Gastroesophageal sphincter (tissue), 3 donors: ENCODE data around the gene MMP7.

Experiments used
- EP300 ChIP-seq: sonication (generic); formaldehyde crosslinking; IDR thresholded peaks from one replicate; pipeline ENCODE4 v1.6.1; 2017; ENCODE audit warnings: antibody characterized with exemption, mild to moderate bottlenecking
- POLR2A ChIP-seq, 2 donors: fragments of 450-650 bp; IDR thresholded peaks; one replicate each; pipeline ENCODE4 v1.6.1; 2017; ENCODE audit warnings: antibody characterized with exemption in 2 of 2, mild to moderate bottlenecking in 2 of 2, moderate library complexity in 1 of 2
- POLR2AphosphoS5 ChIP-seq: sonication (generic); formaldehyde crosslinking; IDR thresholded peaks from one replicate; pipeline ENCODE4 v1.6.1; 2017; ENCODE audit warnings: antibody characterized with exemption
- TF ChIP-seq, protein P1 (sequence below), 4 experiments: fragments of 200-600 bp in 2 of 4; fragments of 450-650 bp in 2 of 4; sonication (generic) in 1 of 4; IDR thresholded peaks; one replicate each; pipeline ENCODE4 v1.5.1; 2017 to 2019; ENCODE audit warnings: antibody characterized with exemption in 4 of 4, mild to moderate bottlenecking in 2 of 4, moderate library complexity in 2 of 4

DNA sequence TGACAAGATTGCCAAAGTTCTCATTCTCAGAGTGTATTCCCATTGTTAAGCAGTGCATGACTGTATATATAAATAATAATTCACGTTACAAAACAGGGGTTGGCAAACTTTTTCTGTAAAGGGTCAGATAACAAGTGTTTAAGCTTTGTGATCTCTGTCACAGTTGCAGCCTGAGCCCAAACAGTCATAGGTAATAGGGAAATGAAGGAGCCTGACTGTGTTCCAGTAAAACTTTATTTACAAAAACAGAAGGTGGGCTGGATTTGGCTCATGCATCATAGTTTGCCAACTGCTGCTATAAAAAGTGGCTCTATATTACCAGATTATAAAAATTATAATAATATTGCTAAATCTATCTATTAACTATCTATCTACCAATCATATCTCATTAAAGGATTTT, 3.5 kb downstream of the MMP7 start:
- TF ChIP-seq, protein P1, sequence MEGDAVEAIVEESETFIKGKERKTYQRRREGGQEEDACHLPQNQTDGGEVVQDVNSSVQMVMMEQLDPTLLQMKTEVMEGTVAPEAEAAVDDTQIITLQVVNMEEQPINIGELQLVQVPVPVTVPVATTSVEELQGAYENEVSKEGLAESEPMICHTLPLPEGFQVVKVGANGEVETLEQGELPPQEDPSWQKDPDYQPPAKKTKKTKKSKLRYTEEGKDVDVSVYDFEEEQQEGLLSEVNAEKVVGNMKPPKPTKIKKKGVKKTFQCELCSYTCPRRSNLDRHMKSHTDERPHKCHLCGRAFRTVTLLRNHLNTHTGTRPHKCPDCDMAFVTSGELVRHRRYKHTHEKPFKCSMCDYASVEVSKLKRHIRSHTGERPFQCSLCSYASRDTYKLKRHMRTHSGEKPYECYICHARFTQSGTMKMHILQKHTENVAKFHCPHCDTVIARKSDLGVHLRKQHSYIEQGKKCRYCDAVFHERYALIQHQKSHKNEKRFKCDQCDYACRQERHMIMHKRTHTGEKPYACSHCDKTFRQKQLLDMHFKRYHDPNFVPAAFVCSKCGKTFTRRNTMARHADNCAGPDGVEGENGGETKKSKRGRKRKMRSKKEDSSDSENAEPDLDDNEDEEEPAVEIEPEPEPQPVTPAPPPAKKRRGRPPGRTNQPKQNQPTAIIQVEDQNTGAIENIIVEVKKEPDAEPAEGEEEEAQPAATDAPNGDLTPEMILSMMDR (IDR thresholded peaks at IDR 0.05) = no peak
- TF ChIP-seq POLR2A (IDR thresholded peaks at IDR 0.05) = no peak
- no peak for TF ChIP-seq EP300
- TF ChIP-seq POLR2AphosphoS5 = no peak
